ENCODE measurements around the gene AMIGO3. TPM values are rescaled to one million over a fixed set of nuclear protein-coding genes. Genes with fewer than 3 reads are reported as not detected.
A peak's percentile ranks its signal among the peaks of the same experiment; 100 is the strongest.

The AMIGO3 gene
- total and polyA plus RNA-seq, 10 of the 15 experiments (the other 5 are each of a cell fraction or from before 2014, with no cell fraction given): 0.07 to 1.3 (median 0.44) TPM; not detected in 3

DNA sequence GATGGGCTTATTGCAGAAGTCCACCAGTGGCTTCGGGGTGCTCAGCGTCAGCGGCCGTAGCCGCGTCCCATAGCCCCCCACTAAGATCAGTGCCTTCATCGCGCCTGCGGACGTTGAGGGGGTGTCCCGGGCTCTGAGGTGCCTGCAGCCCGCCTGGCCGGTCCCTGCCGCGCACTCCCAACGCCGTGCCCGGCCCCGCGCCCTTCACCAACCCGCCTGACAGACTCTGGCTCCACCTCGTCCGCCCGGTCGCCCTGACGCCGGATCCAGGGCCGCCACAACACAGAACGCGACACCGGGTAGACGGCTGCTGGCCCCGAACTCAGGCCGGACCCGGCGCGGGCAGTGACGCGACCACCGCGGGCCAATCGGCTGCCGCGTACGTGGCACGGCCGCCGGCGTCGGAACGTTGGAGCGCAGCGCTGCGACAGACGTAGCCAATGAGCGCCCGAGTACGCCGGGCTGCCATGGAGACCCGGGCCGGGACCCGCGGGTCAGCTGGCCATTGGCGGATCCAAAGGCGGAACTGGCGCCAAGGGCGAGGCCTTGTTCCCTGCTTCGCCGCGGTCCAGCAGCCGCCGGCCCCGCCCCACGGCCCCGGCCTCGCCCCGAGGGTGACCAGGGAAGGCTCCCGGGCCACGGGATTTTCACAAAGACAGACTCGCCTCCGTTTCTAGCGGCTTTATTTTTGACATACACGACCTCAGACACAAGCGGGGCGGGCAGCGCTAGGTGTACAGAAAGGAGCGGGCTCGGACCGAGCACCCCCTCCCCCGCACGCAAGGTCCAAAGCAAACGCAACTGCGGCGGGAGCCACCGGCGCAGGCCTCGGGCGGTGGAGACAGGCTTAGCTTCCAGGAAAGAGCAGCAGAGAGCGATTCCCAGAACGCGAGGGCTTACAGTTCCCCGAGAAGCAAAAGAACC lies 4.4 kb upstream of the AMIGO3 start, which contains the start of gene GMPPB:
Gene GMPPB, minus strand, starts transcription at position 324 of the 924 bp plus-strand sequence. Its CDS starts 225 bp downstream, at position 99.
- DNase-seq (ENCODE audit: low read depth, low spot score) (peak; percentile 78), ATAC-seq (peak; percentile 90), FAIRE-seq (peak; percentile 91)
- in situ Hi-C loops (cut with MboI): no loop called here
- no peaks in the 10 kb centered on the region for H4K20me1 ChIP-seq (ENCODE audit: control insufficient read depth, insufficient read depth)
- BruUV-seq (replicated peaks): TSS peak; percentile 96
- ChIA-PET SMC1A (ENCODE audit: uncharacterized antibody, unreplicated experiment) (interaction anchor here (1.8 kb wide), 1 partner anchor 82 kb away, joined by 5 read pairs; no protein-coding TSS in a partner anchor), CTCF (interaction anchor here (0.6 to 1.7 kb wide), 4 partner anchors 24 to 184 kb away, joined by 3 to 8 read pairs (median 4); no protein-coding TSS in a partner anchor), POLR2A (interaction anchor here (0.5 to 0.9 kb wide), 4 partner anchors 11 to 167 kb away, joined by 3 read pairs; no protein-coding TSS in a partner anchor), RAD21 (ENCODE audit: unreplicated experiment) (no interaction called here)
- H3K27me3 ChIP-seq (replicated peaks in 1 of 2; ENCODE audit: control insufficient read depth in 2 of 2, insufficient read depth in 2 of 2, low read length in 1 of 2): no peaks in the 10 kb centered on the region
- H3K36me3 ChIP-seq (ENCODE audit: control insufficient read depth in 2 of 2, insufficient read depth in 2 of 2, low read length in 1 of 2): peaks cover 3 to 23% of the 10 kb centered on the region in 2 experiments
- no peaks in the 10 kb centered on the region for H3K9me3 ChIP-seq (replicated peaks; ENCODE audit: control insufficient read depth, insufficient read depth, low read length)
- peak within 1 kb of the TSS; percentile 61 for H2AFZ ChIP-seq (ENCODE audit: control insufficient read depth, low read depth, low read length)
- H3K4me1 ChIP-seq (ENCODE audit: control insufficient read depth, insufficient read depth, low read length): peaks cover 19% of the 10 kb centered on the region
- peaks cover 20% of the 10 kb centered on the region for H3K79me2 ChIP-seq (ENCODE audit: control insufficient read depth, insufficient read depth, low read length)
- peak within 1 kb of the TSS; percentile 91 for H3K4me2 ChIP-seq (ENCODE audit: control insufficient read depth, insufficient read depth)
- WGBS (ENCODE audit: insufficient coverage, insufficient replicate concordance, low lambda C conversion rate, missing lambda C conversion rate): under 1% methylated on average over 91 of the region's 102 CpGs
- H3K4me3 ChIP-seq: peak within 1 kb of the TSS; percentile 87
- intact Hi-C loops (cut with micrococcal nuclease; ENCODE audit: unreplicated experiment): loop anchor here (5.0 kb wide), 2 partner anchors 63 to 113 kb away; partner anchors contain the start of gene IP6K1
- peak within 1 kb of the TSS; percentile 93 for H3K27ac ChIP-seq (ENCODE audit: control insufficient read depth, insufficient read depth)
- H3K9ac ChIP-seq (ENCODE audit: control insufficient read depth, insufficient read depth, low read length): peak within 1 kb of the TSS; percentile 100
- TF ChIP-seq FOXK2 (IDR thresholded peaks at IDR 0.05) (no peak), CHD1 (IDR thresholded peaks at IDR 0.05; ENCODE audit: low read depth, low read length) (peak; percentile 76; the same call in 1 of the 2 replicates), EGR1 (IDR thresholded peaks at IDR 0.05; ENCODE audit: borderline replicate concordance in 1 of 2, low read depth in 2 of 2, low read length in 2 of 2) (peak; percentile 61 to 92; a peak in 2 of 3 replicates), SMAD1 (IDR thresholded peaks at IDR 0.05; ENCODE audit: low read depth, partially characterized antibody) (peak; percentile 31), NFYB (IDR thresholded peaks at IDR 0.05; ENCODE audit: insufficient read depth, low read depth, low read length) (peak; percentile 65; the same call in 1 of the 2 replicates), NBN (IDR thresholded peaks at IDR 0.05) (0 out of 2 replicates have a peak, but pooled peaks have one; percentile 8), FOS (IDR thresholded peaks at IDR 0.05; ENCODE audit: borderline replicate concordance, extremely low read depth, insufficient read length) (no peak), NR2C1 (IDR thresholded peaks at IDR 0.05) (peak; percentile 53; the same call in 1 of the 2 replicates), BHLHE40 (IDR thresholded peaks at IDR 0.05; ENCODE audit: borderline replicate concordance in 1 of 2, low read depth in 2 of 2, low read length in 1 of 2) (peak in 1 of 2 experiments; percentile 50; a peak in 1 of 4 replicates), NR2F1 (conservative IDR thresholded peaks at IDR 0.05) (peak; percentile 53), YY1 (IDR thresholded peaks at IDR 0.05; ENCODE audit: low read depth, low read length) (0 out of 2 replicates have a peak, but pooled peaks have one; percentile 10), LARP7 (IDR thresholded peaks at IDR 0.05) (peak; percentile 83), EED (IDR thresholded peaks at IDR 0.05; ENCODE audit: low read depth) (no peak), RB1 (IDR thresholded peaks at IDR 0.05; ENCODE audit: borderline replicate concordance) (peak; percentile 51; the same call in 1 of the 2 replicates), CBFB (IDR thresholded peaks at IDR 0.05; ENCODE audit: low read depth) (0 out of 2 replicates have a peak, but pooled peaks have one; percentile 10)
- TF ChIP-seq, protein P1, sequence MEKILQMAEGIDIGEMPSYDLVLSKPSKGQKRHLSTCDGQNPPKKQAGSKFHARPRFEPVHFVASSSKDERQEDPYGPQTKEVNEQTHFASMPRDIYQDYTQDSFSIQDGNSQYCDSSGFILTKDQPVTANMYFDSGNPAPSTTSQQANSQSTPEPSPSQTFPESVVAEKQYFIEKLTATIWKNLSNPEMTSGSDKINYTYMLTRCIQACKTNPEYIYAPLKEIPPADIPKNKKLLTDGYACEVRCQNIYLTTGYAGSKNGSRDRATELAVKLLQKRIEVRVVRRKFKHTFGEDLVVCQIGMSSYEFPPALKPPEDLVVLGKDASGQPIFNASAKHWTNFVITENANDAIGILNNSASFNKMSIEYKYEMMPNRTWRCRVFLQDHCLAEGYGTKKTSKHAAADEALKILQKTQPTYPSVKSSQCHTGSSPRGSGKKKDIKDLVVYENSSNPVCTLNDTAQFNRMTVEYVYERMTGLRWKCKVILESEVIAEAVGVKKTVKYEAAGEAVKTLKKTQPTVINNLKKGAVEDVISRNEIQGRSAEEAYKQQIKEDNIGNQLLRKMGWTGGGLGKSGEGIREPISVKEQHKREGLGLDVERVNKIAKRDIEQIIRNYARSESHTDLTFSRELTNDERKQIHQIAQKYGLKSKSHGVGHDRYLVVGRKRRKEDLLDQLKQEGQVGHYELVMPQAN (conservative IDR thresholded peaks at IDR 0.05): peak; percentile 94
- TF ChIP-seq, protein P2, sequence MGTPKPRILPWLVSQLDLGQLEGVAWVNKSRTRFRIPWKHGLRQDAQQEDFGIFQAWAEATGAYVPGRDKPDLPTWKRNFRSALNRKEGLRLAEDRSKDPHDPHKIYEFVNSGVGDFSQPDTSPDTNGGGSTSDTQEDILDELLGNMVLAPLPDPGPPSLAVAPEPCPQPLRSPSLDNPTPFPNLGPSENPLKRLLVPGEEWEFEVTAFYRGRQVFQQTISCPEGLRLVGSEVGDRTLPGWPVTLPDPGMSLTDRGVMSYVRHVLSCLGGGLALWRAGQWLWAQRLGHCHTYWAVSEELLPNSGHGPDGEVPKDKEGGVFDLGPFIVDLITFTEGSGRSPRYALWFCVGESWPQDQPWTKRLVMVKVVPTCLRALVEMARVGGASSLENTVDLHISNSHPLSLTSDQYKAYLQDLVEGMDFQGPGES (IDR thresholded peaks at IDR 0.05): peak; percentile 75
- TF ChIP-seq, protein P3, sequence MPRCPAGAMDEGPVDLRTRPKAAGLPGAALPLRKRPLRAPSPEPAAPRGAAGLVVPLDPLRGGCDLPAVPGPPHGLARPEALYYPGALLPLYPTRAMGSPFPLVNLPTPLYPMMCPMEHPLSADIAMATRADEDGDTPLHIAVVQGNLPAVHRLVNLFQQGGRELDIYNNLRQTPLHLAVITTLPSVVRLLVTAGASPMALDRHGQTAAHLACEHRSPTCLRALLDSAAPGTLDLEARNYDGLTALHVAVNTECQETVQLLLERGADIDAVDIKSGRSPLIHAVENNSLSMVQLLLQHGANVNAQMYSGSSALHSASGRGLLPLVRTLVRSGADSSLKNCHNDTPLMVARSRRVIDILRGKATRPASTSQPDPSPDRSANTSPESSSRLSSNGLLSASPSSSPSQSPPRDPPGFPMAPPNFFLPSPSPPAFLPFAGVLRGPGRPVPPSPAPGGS (IDR thresholded peaks at IDR 0.05; ENCODE audit: borderline replicate concordance, insufficient read depth, low read depth, low read length, poor library complexity, severe bottlenecking): peak; percentile 26

Measured in GM12878 (cell line).